Stimulated activated CD4-positive, alpha-beta T cell treated with anti-CD3 and anti-CD28 coated beads, Interleukin-1b, Interleukin-23, amount 100 ng/mL, for 48 hours (primary cell): ENCODE measurements around the gene ZNRD2.

Experiments used
- DNase-seq: peaks from one replicate; pipeline ENCODE4 v3.0.0-alpha.2; 2020

ZNRD2 gene

DNA sequence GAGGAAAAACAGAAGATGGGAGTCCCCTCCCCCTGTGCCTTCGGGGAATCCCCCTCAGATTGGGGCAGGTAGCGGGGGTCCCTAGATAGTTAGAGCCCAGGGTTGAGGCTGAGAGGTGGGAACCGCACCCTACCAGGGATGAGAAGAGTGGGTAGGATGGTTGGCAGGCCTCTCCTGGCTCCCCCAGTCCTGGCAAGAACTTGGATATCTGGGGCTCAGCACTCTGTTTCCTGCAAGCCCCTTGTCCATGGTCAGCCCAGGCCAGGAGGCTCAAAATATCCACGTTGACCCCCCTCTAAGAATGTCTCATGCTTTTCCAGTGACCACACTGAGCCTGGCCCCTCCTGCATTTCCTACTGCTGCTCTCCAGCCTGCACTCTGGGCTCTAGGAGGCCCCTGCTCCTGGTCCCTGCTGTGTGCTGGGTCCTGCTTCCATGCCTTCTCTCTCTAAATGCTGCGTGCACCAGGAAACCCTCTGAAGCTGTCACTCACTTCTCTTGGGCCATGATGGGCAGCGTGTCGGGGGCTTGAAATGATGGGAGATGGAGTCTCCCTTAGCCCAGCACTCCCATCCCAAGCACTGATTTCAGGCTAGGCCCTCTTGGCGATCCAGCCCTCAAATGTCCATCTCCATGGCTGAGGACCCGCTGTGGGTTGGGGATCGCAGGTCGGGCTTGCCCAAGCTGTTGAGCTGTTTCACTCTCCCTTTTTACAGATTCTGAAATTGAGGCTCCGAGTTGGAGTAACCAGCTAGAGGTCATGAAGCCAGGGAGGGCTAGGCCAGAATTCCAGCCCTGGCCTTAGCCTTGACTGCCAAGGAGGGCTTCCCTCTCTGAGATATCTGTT lies 41.7 kb downstream of the ZNRD2 start:
- DNase-seq: no peak

DNA sequence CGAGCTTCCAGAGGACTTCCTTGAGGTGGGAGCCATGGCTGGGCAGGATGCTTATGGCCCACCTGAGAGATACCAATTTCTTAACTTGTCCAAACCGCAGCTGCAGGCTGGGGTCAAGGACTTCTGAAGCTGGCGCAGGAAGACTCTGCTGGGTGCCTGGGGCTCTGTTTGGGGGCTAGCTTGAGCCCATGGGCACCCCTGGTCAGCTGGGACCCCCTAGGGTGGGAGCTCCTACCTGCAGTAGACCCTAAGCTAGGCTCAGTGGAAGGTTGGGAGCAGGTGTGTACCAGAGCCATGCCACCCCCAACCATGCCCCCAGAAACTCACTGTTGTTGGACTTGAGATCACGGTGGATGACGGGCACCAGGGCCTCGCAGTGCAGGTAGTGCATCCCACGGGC lies 42.4 kb downstream of the ZNRD2 start:
- DNase-seq: no peak

DNA sequence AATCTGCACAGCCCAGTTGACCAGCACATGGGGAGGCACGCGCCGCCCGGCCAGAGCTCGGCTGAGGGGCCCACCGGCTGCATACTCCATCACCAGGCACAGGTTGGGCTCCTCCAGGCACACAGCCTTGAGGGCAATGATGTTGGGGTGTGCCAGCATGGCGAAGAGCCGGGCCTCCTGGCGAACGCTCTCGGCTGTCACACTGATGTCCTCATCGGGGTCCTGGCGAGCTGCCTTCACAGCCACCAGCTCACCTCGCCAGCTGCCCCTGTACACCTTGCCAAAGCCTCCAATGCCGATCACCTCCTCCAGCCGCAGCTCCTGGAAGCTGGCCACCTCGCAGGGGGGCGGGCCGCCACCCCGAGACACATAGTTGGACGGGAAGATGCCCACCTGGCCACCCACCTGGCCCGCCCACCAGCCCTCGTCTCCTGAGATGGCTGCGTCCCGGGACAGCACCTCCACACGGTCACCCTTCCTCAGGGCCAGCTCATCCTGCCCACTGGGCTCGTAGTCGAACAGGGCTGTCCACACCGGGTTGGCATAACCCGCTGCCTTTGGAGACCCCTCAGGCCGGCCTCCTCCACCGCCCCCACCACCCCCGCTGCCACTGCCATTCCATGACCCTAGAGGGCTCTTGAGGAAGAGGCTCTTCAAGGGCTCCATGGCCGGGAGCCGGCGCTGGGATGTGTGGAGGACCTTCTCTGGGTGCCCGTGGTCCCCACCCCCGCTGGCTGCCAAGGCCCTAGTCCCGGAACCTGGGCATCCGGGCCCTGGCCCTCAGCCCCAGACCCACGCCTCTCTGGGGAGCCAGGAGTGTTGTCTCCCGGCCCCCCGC lies 43.0 kb downstream of the ZNRD2 start:
- DNase-seq: no peak

DNA sequence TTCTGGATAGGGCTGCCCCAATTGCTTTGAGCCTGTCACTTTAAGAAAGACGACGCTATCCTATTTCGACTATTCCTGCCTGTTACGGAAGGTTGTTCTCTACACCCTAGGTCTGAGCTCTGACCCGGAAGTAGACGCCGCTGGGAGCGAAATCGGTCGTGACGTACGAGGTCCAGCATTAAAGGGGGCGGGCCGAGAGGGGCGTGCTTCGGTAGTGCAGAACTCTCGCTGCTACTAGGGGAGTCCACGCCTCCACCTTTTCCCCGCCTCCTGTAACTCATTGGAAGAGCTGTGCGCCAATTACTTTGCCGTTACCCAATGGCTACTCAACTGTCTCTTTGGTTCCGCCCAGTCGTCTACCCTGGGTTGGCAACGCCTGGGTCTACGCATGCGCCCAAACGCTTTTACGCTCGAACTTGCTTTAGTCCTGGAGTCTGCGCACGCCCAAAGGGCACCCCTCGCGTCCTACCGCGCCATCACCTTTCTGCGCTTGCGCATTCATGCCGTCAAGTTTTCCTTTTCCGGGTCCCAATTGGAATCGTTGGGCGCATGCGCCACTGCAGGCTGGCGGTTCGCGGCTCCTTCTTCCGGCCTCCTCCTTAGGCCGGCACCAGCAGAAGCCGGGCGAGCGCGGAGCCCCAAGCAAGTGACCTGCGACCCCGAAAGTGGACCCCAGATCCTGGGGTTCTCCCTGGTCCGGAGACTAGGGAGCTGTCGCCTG lies 45.1 kb downstream of the ZNRD2 start, which contains the start of gene PCNX3:
TSS of gene PCNX3 (plus strand) at position 548 of the 721 bp plus-strand sequence. CDS start 536 bp downstream, outside the sequence.
- peak; percentile 100 for DNase-seq

DNA sequence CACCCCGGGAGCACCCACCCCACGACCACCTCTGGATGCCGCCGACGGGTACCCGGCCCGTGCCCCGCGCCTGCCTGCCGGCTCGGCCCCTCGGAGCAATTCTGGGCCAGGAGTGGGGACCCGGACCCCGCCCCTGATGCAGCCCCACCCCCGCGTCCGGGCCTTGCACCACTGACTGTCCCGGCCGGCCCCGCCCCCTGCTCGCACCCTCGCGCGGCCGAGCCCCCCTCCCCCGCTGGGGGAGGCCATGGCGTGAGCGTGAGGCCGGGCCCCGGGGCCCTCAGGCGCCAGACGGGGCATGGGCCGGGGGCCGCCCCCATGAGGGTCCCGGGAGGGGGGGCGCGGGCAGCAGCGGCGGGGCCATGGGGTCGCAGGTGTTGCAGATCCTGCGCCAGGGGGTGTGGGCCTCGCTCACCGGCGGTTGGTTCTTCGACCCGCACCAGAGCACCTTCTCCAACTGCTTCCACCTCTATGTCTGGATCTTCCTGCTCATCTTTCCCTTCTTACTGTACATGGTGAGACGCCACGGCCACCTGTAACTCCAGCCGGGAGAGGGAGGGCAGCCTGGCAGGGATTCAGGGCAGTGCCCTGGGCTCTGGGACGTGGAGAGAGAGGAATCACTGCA lies 45.8 kb downstream of the ZNRD2 start:
- peak; percentile 46 for DNase-seq

DNA sequence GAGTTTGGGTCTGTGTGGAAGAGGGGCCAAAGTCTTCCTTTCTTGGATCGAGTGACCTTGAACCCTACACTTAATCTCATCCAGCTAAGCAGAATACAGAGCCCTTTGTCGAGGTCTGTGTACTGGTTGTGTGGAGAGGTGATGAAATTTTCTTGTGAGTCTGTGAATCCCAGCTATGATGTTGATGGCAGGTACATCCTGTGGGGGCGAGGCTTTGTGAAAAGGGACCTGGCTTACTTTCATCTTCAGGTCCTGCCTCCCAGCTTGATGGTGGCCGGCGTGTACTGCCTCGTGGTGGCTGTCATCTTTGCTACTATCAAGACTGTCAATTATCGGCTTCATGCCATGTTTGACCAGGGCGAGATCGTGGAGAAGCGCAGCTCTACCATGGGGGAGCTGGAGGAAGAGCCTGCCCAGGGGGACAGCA lies 46.3 kb downstream of the ZNRD2 start:
- DNase-seq: no peak

DNA sequence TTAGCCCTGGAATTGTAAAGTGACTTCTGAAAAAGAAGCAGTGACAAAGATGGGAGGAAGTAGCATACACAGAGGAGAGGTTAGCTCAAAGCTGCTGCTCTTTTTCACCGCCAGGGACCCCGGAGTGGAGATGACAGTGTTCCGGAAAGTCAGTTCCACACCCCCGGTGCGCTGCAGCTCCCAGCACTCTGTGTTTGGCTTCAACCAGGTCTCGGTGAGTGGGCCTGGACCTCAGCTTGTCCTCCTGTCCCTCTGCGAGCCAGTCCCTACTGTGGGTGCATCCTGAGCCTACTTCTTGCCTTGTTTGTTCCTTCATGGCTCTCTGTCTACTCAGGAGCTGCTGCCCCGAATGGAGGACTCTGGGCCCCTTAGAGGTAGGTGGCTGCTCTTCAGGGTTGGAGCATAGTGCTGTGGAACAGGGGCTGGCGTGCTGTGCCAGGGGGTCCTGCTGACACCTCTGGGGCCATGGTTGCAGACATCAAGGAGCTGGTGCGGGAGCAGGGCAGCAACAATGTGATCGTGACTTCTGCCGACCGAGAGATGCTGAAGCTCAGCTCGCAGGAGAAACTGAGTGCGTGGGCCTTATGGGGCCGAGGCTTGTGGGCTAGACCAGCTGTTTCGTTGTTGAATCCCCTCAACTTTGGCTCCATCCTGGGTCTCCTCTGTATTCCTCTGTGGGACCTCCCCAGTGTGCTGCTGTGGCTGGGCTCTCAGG lies 47.0 kb downstream of the ZNRD2 start:
- DNase-seq: no peak

DNA sequence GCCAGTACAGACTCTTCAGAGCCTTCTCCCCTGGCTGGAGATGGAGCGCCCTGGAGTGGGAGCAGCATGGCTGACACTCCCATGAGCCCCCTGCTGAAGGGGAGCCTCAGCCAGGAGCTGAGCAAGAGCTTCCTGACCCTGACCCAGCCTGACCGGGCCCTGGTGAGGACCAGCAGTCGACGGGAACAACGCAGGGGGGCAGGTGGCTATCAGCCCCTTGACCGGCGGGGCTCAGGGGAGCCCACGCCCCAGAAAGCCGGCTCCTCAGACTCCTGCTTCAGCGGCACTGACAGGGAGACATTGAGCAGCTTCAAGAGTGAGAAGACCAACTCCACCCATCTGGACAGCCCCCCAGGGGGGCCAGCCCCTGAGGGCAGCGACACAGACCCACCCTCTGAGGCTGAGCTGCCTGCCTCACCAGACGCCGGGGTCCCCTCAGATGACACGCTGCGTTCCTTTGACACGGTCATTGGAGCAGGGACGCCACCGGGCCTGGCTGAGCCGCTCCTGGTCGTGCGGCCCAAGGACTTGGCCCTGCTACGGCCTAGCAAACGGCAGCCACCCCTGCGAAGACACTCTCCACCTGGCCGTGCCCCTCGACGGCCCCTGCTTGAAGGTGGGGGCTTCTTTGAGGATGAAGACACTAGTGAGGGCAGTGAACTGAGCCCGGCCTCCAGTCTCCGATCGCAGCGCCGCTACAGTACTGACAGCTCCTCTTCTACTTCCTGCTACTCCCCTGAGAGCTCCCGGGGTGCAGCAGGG lies 47.9 kb downstream of the ZNRD2 start:
- no peak for DNase-seq

DNA sequence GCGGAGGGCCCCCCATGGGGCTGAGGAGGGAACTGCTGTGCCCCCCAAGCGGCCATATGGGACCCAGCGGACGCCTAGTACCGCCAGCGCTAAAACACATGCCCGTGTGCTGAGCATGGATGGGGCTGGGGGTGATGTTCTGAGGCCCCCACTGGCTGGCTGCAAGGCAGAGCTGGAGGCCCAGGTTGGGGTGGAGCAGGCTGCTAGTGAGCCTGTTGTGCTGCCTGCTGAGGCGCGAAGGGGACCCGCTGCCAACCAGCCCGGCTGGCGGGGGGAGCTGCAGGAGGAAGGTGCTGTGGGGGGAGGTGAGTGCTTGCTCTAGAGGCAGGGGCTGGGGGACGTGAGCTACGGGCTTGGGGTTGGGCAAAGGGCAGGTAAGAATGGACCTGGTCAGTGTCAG lies 48.5 kb downstream of the ZNRD2 start:
- no peak for DNase-seq

DNA sequence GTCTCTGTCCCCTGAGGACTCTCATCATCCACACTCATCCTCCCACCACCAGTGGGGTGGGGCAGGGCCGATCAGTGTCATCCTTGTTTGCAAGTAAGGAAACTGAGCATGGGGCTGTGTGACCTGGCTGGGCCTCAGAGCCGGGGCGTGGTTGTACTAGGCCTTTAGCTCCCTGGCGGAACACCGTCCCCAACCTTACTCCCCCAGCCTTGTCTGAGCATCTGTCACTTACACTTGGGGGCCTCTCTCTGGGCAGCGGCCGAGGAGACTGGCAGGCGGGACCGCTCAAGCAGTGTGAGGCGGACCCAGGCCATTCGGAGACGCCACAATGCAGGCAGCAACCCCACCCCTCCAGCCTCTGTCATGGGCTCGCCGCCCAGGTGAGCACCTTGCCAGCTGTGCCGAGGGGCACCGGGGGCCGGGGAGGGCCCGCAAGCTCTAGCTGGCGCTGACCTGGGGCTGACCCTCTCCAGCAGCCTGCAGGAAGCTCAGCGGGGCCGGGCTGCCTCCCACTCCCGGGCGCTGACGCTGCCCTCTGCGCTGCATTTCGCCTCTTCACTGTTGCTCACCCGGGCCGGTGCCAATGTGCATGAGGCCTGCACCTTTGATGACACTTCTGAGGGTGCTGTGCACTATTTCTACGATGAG lies 49.1 kb downstream of the ZNRD2 start:
- DNase-seq: no peak

DNA sequence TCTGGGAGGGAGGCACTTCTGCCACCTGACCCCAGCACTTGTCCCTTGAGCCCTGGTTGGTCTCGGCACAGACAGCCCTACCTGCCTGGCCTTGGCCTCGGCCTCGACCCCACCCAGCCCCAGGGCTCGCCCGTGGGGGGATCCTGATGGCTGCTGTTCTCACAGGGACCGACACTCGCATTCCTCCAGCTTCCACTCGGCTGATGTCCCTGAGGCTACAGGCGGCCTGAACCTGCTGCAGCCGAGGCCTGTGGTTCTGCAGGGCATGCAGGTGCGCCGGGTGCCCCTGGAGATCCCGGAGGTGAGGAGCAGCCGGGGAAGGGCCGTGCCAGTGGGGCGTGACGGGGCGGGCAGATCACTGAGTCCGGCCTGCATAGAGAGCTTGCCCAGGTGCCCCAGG lies 50.4 kb downstream of the ZNRD2 start:
- no peak for DNase-seq

DNA sequence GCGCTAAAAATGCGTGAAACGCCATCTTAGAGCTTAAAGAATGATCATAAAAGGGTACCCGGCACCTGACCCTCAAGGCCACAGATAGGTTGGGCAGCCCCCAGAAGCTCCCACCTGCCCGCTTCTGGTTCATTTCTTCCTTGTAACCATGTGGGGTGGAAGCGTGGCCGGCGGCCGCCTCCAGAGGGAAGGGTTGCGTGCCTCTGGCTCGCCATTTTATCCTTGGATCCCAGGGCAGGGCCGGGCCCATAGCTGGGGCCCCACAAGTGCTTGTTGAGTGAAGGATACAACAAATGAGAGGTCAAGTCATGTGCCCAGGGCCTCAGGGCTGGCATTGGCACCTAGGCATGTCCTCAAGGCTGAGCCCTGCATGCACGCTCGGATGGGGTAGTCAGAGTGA lies 51.2 kb downstream of the ZNRD2 start:
- DNase-seq: no peak
